Activated CD4-positive, alpha-beta memory T cell treated with anti-CD3 and anti-CD28 coated beads for 36 hours (primary cell): ENCODE measurements around the gene DCLRE1B. TPM values are rescaled to one million over a fixed set of nuclear protein-coding genes. Genes with fewer than 3 reads are reported as not detected.

Experiments used
- CTCF ChIA-PET: fragments of 350-600 bp; sonication (Branson Sonifier 250); formaldehyde crosslinking; loops from one replicate; lab custom pipeline; 2021; ENCODE audit warnings: antibody characterized with exemption, inconsistent platforms; lab: Charles Lee
- POLR2A ChIA-PET: fragments of 350-600 bp; sonication (Branson Sonifier 250); formaldehyde crosslinking; loops from one replicate; lab custom pipeline; 2021; ENCODE audit warnings: antibody characterized with exemption; lab: Charles Lee
- DNase-seq: peaks from one replicate; pipeline ENCODE4 v3.0.0-alpha.2; 2020
- H3K27ac Mint-ChIP-seq: one replicate; pipeline ENCODE4 v1.8.0; 2021; ENCODE audit warnings: mixed read lengths
- H3K27me3 Mint-ChIP-seq: one replicate; pipeline ENCODE4 v1.8.0; 2021; ENCODE audit warnings: mixed read lengths
- H3K36me3 Mint-ChIP-seq: one replicate; pipeline ENCODE4 v1.8.0; 2021; ENCODE audit warnings: mixed read lengths
- H3K4me1 Mint-ChIP-seq: one replicate; pipeline ENCODE4 v1.8.0; 2021; ENCODE audit warnings: low read depth, mixed read lengths
- H3K4me3 Mint-ChIP-seq: one replicate; pipeline ENCODE4 v1.8.0; 2021; ENCODE audit warnings: mild to moderate bottlenecking, mixed read lengths
- H3K9me3 Mint-ChIP-seq: one replicate; pipeline ENCODE4 v1.8.0; 2021; ENCODE audit warnings: mixed read lengths
- intact Hi-C: fragments of 100-400 bp; cut with micrococcal nuclease; formaldehyde crosslinking; loops from one replicate; pipeline ENCODE4 v1.15.1; 2023
- total RNA-seq, 2 experiments: library from RNA; stranded (reverse); gene quantifications; one replicate each; pipeline ENCODE4 v1.2.3, GENCODE V29; 2021

The DCLRE1B gene
- total RNA-seq = 10 to 100 TPM; 19.4 to 19.6 TPM

DNA sequence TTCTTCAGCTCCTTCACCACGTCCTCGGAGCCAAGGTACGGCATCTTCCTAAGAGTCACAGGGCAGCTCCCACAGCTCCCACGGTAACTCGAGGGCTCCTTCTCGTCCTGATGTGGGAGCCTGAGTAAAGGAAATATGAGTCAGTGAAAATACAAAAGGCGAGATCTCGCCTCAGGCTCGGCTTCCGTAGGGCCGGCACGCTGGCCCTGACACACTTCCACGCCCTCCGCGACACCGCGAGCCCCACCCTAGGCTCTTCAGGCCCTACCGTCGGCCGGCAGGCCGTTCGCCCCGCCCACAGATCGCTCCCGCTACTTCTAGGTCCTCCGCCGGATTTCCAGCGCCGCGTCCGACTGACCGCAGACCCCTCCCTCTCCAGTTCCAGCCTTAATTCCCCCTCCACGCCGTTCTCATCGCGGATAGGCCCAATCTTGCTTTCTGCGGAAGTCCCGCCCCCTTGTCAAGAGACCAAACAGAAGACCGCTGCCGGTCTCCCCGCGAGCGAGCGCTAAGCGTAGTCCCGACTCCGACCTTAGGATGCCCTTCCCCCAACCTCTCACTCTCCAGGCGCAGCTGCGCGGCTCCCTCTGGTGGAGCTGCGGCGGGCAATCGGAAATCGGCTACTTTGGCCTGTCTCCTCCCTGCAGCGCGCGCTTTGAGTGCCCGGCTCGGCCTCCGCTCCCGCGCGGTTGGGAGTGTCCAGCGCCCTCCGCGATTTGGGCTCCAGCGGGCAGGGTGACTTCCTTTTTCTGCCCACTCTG is at the start of gene DCLRE1B, which contains the start of gene AP4B1:
Gene DCLRE1B, plus strand, starts transcription at position 653 of the 761 bp plus-strand sequence. CDS start 261 bp downstream, outside the sequence.
Gene AP4B1, minus strand, starts transcription at position 126 of the 761 bp plus-strand sequence. Its CDS starts 82 bp downstream, at position 44.
- ChIA-PET POLR2A (interaction anchor here (0.5 to 5.2 kb wide), 17 partner anchors 15 to 146 kb away, joined by 3 to 137 read pairs (median 4); partner anchors contain the start of genes HIPK1, PHTF1 and RSBN1), CTCF (interaction anchor here (0.5 to 5.5 kb wide), 17 partner anchors 11 to 832 kb away, joined by 3 to 56 read pairs (median 5); partner anchors contain the start of genes BCL2L15, HIPK1, LRIG2 and PHTF1)
- DNase-seq = peak; percentile 99
- Mint-ChIP-seq H3K27ac (peak within 1 kb of the TSS; percentile 96), H3K4me3 (peak within 1 kb of the TSS; percentile 94), H3K36me3 (peaks cover 28% of the 10 kb centered on the region), H3K27me3 (no peaks in the 10 kb centered on the region), H3K9me3 (no peaks in the 10 kb centered on the region), H3K4me1 (peaks cover 39% of the 10 kb centered on the region)
- intact Hi-C loops = loop anchor here (1.0 kb wide), 4 partner anchors 24 to 93 kb away; partner anchors contain the start of genes HIPK1, PTPN22 and RSBN1

DNA sequence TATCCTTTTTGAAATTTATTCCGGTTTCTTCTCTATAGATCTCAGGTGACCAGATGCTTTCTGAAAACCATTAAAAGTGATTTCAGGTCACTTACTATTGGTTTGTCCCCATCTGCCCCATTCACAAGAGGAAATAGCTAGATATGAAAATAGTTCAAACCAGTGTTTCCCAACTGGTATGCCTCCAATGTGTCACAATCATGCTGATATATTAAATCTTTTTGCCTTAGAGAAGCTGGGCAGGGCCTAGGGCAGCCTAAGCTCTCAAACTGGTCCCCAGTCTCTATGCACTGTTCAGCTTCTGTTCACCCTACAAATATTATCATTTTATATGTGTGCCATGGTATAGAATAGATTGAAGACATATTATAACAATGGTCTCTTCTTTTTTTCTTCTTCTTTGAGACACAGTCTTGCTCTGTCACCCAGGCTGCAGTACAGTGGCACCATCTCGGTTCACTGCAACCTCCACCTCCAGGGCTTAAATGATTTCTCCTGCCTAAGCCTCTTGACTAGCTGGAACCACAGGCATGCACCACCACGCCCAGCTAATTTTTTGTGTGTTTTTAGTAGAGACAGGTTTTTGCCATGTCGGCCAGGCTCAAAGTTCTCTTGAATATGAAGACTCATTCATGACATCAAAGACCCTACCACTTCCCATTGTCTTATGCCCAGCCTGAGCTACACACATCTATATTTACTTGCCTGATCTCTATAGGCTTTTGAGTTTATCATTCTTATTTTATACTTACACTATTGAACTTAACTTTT is 49.3 kb upstream of the DCLRE1B start:
- Mint-ChIP-seq H3K9me3 (no peaks in the 10 kb centered on the region), H3K4me3 (no peak overlapping the region), H3K27me3 (no peaks in the 10 kb centered on the region), H3K36me3 (peaks cover 43% of the 10 kb centered on the region), H3K27ac (no peak overlapping the region), H3K4me1 (peaks cover 31% of the 10 kb centered on the region)
- CTCF ChIA-PET = interaction anchor here (0.6 to 1.2 kb wide), 3 partner anchors 11 to 113 kb away, joined by 3 to 5 read pairs (median 3); no protein-coding TSS in a partner anchor
- no peak for DNase-seq
- POLR2A ChIA-PET = interaction anchor here (1.5 to 2.0 kb wide), 2 partner anchors 13 to 17 kb away, joined by 4 to 9 read pairs; no protein-coding TSS in a partner anchor
- intact Hi-C loops = loop anchor here (2.0 kb wide), 1 partner anchor 15 kb away; the partner anchor contains the start of gene PTPN22

DNA sequence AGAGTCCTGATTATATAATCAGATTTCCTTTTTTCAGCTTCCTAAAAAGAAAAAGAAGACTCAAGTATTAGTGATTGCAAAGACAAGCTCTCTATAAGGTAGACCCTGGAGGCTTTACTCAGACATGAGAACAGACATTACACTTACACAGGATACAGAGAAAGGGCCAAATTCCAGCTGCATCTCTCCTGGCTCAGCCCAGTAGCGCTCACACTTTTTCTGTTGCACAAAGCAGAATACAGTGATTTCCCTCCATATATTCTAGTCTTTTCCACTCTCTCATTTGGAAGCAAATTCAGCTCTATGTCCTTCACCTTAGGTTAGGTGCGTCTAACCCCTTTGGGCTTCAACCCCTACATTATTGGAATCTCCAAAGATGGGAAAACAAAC is 48.7 kb upstream of the DCLRE1B start:
- ChIA-PET POLR2A (interaction anchor here (2.0 kb wide), 1 partner anchor 13 kb away, joined by 9 read pairs; no protein-coding TSS in a partner anchor), CTCF (interaction anchor here (1.2 kb wide), 1 partner anchor 11 kb away, joined by 3 read pairs; no protein-coding TSS in a partner anchor)
- Mint-ChIP-seq H3K9me3 (no peaks in the 10 kb centered on the region), H3K4me3 (no peak overlapping the region), H3K4me1 (peaks cover 32% of the 10 kb centered on the region), H3K27me3 (no peaks in the 10 kb centered on the region), H3K36me3 (peaks cover 41% of the 10 kb centered on the region), H3K27ac (no peak overlapping the region)
- intact Hi-C loops = no loop called here
- DNase-seq = no peak

DNA sequence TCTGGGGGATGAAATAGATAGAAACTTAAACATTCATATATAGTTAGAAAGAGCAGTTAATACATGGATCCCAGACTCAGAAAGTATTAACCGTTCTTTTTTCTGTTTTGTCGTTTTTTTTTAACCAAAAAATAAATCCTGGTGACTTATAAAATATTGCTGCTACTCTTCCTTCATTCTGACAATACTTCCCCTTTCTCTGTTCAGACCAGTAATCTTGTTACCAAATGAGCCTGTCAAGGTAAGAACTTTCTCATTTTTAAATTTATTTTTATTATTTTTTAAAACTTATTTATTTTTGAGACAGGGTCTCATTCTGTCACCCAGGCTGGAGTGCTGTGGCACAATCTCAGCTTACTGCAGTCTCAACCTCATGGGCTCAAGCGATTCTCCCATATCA is 47.4 kb upstream of the DCLRE1B start:
- ChIA-PET POLR2A (no interaction called here), CTCF (no interaction called here)
- Mint-ChIP-seq H3K27ac (no peak overlapping the region), H3K9me3 (no peaks in the 10 kb centered on the region), H3K4me1 (peaks cover 38% of the 10 kb centered on the region), H3K36me3 (peaks cover 35% of the 10 kb centered on the region), H3K4me3 (no peak overlapping the region), H3K27me3 (no peaks in the 10 kb centered on the region)
- intact Hi-C loops = no loop called here
- DNase-seq = no peak

DNA sequence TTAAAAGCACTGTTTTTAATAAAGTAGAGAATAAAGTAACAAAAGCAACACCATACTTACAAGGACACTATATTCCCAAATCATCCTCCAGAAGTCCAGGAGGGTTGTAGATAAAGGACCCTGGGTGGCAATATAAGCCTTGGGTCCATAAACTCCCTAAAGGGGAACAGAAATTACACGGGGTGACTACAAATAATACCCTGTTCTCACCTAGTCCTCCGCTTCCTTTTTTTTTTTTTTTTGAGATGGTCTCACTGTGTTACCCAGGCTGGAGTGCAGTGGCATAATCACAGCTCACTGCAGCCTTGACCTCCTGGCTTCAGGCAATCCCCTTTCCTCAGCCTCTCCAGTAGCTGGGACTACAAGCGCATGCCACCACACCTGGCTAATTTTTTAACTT is 46.7 kb upstream of the DCLRE1B start:
- Mint-ChIP-seq H3K27me3 (no peaks in the 10 kb centered on the region), H3K4me1 (peaks cover 41% of the 10 kb centered on the region), H3K4me3 (no peak overlapping the region), H3K27ac (no peak overlapping the region), H3K36me3 (peaks cover 38% of the 10 kb centered on the region), H3K9me3 (no peaks in the 10 kb centered on the region)
- DNase-seq = no peak
- ChIA-PET CTCF (no interaction called here), POLR2A (no interaction called here)
- intact Hi-C loops = no loop called here

DNA sequence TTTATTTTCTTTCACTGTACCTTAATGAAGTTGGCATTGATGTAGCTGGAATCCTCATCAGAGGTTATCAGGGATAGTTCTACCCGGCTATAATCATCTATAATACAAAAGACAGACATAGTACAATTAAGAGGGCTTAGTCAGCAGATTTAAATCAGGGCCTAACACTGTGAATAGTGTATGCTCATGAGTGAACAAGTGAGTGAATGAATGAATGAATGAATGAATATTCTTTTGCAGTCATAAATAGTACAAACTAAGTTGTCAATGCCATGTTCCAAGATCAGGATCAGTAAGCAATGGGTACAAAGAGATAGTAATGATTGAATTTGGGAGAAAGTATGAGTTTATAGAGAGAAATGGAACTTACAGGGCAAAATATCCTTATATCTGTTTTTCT is 46.1 kb upstream of the DCLRE1B start:
- ChIA-PET POLR2A (interaction anchor here (1.1 to 1.8 kb wide), 2 partner anchors 22 to 70 kb away, joined by 3 to 6 read pairs; partner anchors contain the start of gene HIPK1), CTCF (interaction anchor here (1.3 to 1.4 kb wide), 2 partner anchors 9 to 72 kb away, joined by 4 read pairs; no protein-coding TSS in a partner anchor)
- Mint-ChIP-seq H3K27ac (peak overlapping the region; percentile 4), H3K9me3 (no peaks in the 10 kb centered on the region), H3K36me3 (peaks cover 40% of the 10 kb centered on the region), H3K4me3 (no peak overlapping the region), H3K4me1 (peaks cover 42% of the 10 kb centered on the region), H3K27me3 (no peaks in the 10 kb centered on the region)
- no peak for DNase-seq
- intact Hi-C loops = no loop called here

DNA sequence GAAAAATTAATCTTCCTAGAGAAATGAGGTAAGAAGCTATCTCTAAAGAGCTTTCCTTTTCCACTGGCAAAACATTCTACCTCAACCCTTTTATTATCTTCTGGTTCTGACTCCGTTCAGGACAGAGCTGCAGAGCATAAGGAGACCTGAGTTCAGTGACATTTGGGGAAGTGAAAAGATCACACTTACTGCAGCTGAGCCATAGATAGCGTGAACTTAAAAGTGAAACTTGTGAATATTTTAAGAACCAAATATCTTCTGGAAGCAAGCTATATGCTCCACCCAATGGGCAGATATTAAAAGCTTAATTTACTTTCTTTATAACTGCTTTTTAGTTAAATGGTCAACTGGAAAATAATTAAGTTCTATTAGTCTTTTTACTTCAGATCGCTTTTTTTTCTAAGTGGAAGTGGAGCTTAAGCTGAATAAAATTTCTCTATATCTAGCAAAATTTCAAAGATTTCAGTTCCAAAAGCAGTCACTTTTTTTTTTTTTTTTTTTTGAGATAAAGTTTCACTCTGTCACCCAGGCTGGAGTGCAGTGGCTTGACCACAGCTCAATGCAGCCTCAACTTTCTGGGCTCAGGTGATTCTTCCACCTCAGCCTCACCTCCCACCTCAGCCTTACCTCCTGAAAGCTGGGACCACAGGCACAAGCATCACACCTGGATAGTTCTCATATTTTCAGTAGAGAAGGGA is 45.5 kb upstream of the DCLRE1B start:
- H3K27me3 Mint-ChIP-seq = no peaks in the 10 kb centered on the region
- peaks cover 34% of the 10 kb centered on the region for H3K36me3 Mint-ChIP-seq
- H3K4me3 Mint-ChIP-seq = no peak overlapping the region
- DNase-seq = no peak
- no peaks in the 10 kb centered on the region for H3K9me3 Mint-ChIP-seq
- peaks cover 36% of the 10 kb centered on the region for H3K4me1 Mint-ChIP-seq
- H3K27ac Mint-ChIP-seq = peak overlapping the region; percentile 4
- POLR2A ChIA-PET = interaction anchor here (1.0 to 1.8 kb wide), 3 partner anchors 21 to 69 kb away, joined by 3 to 6 read pairs (median 3); partner anchors contain the start of genes AP4B1 and HIPK1
- CTCF ChIA-PET = interaction anchor here (1.0 to 1.9 kb wide), 5 partner anchors 9 to 487 kb away, joined by 3 to 6 read pairs (median 4); partner anchors contain the start of gene AP4B1
- intact Hi-C loops = no loop called here

DNA sequence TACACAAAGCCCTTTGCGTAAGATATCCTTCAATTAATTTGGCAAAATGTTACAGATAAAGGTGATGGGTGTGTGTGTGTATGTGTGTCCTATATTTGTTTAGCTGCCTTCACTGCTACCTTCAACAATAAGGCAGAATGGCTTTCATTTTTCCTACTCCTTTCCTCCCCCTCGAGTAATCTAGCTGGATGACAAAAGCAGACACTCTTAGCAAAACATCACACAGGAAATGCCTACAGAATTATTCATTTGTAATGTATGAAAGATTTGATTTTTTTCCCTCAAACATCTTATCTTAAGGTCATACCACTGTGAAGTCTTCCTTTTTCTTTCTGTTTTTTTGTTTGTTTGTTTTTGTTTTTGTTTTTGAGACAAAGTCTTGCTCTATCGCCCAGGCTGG is 44.2 kb upstream of the DCLRE1B start:
- no peak for DNase-seq
- peaks cover 28% of the 10 kb centered on the region for H3K36me3 Mint-ChIP-seq
- H3K9me3 Mint-ChIP-seq = no peaks in the 10 kb centered on the region
- ChIA-PET CTCF (interaction anchor here (0.7 to 1.9 kb wide), 3 partner anchors 9 to 55 kb away, joined by 3 to 6 read pairs (median 4); partner anchors contain the start of gene AP4B1), POLR2A (interaction anchor here (0.7 to 1.2 kb wide), 2 partner anchors 9 to 70 kb away, joined by 3 read pairs; no protein-coding TSS in a partner anchor)
- intact Hi-C loops = no loop called here
- H3K27me3 Mint-ChIP-seq = no peaks in the 10 kb centered on the region
- H3K4me1 Mint-ChIP-seq = peaks cover 36% of the 10 kb centered on the region
- H3K4me3 Mint-ChIP-seq = no peak overlapping the region
- H3K27ac Mint-ChIP-seq = peak overlapping the region; percentile 60

DNA sequence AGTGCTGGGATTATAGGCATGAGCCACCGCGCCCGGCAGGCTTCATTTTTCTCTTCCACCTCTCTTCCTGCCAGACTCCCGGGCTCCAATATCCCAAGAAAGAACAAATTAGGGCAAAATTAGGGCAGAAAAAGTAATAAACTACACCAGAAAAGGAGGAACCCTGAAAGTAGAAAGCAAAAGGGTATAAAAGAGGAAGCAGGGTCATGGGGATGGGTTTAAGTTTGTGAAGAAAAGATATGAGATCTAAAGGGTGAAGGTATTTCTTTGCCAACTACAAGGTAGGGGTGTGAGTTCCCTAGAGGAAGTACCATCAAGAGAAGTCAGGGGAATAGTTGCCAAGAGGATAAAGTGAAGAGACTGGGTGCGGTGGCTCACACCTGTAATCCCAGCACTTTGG is 43.5 kb upstream of the DCLRE1B start:
- H3K4me3 Mint-ChIP-seq = no peak overlapping the region
- DNase-seq = no peak
- no peaks in the 10 kb centered on the region for H3K9me3 Mint-ChIP-seq
- H3K27me3 Mint-ChIP-seq = no peaks in the 10 kb centered on the region
- H3K36me3 Mint-ChIP-seq = peaks cover 21% of the 10 kb centered on the region
- POLR2A ChIA-PET = no interaction called here
- CTCF ChIA-PET = interaction anchor here (1.0 kb wide), 1 partner anchor 26 kb away, joined by 3 read pairs; no protein-coding TSS in a partner anchor
- intact Hi-C loops = no loop called here
- no peak overlapping the region for H3K27ac Mint-ChIP-seq
- H3K4me1 Mint-ChIP-seq = peaks cover 38% of the 10 kb centered on the region

DNA sequence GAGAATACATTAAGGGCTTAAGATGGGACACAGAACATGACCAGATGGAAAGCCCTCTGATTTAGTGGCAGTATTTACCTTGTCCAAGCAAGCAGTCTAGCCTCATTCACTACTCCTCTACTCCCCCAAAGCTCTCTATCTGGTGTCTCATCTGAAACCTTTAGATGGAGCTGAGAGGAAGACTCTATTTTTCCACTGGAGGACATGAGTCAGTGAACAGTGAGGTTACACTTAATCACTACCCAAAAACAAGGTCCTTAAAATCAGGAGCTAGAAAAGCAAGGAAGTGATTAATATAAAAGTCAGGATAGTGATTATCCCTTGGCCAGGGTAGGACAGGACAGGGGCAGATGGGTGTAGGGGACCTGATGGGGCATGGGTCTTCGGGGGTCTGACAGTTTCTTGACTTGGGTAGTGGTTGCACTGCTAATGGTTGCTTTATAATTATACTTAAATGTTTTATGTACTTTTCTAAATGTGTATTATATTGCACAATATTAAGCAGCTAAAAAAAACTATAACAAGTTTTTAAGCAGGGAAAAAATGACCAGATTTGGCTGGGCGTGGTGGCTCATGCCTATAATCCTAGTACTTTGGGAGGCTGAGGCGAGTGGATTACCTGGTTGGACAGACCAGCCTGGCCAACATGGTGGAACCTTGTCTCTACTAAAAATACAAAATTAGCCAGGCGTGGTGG is 36.6 kb upstream of the DCLRE1B start:
- Mint-ChIP-seq H3K4me3 (peak overlapping the region; percentile 80), H3K36me3 (peaks cover 25% of the 10 kb centered on the region), H3K27ac (peak overlapping the region; percentile 97), H3K27me3 (no peaks in the 10 kb centered on the region), H3K9me3 (no peaks in the 10 kb centered on the region), H3K4me1 (peaks cover 59% of the 10 kb centered on the region)
- intact Hi-C loops = no loop called here
- ChIA-PET CTCF (interaction anchor here (1.7 to 4.7 kb wide), 3 partner anchors 9 to 36 kb away, joined by 4 to 31 read pairs (median 14); partner anchors contain the start of genes AP4B1 and DCLRE1B), POLR2A (interaction anchor here (1.1 to 3.6 kb wide), 4 partner anchors 12 to 62 kb away, joined by 3 to 36 read pairs (median 16); partner anchors contain the start of genes AP4B1, HIPK1 and RSBN1)
- DNase-seq = no peak
